ENCODE data around the gene HPS5. TPM values are rescaled to one million over a fixed set of nuclear protein-coding genes. Genes with fewer than 3 reads are reported as not detected.
A peak's percentile ranks its signal among the peaks of the same experiment; 100 is the strongest.
"Not testable (repeated sequence)": the region's sequence is repeated elsewhere in the genome, so short reads cannot be mapped to it uniquely, and the experiment has no call there.

The HPS5 gene
- total RNA-seq, 3 donors from 2014 or later, result 18.7 to 166 (median 57.0) TPM

DNA sequence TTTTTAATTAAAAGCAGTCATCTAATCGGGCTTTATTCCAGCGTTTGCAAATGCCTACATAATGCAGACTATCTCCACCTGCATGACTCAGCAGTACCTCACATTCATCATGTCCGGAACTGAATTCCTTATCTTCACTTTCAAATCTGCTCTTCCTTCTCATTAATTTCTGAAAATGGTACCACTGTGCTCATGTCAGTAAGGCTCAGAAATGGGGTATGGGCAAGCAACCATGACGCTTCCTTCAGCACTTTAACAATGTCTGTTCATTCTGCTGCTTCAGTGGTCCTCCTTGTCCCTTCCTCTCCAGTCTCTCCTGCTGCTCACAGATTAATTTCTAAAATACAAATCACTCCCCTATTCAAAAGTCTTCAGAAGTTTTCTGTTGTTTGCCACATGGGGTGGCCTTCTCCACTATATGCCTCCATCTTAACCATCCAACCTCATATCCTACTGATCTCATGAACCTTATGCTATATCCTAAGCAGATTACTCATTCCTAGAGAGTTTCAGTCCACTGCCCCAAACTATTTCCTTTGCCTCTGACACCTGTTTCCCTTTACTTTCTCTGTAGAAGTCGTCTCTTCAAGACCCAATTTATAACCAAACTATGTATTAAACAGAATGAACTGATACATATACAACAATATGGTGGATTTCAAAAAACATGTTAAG lies 7.4 kb upstream of the HPS5 start:
- Histone ChIP-seq H3K4me1 (peaks cover 0 to 10% of the 10 kb centered on the region in 2 donors), H3K36me3 (no peaks in the 10 kb centered on the region), H3K27me3 (no peaks in the 10 kb centered on the region), H3K4me3 (no peak overlapping the region), H3K9me3 (no peaks in the 10 kb centered on the region), H3K27ac (no peak overlapping the region)
- no peak for DNase-seq (ENCODE audit: low spot score in 2 of 2)
- intact Hi-C loops (cut with DNase I; ENCODE audit: low total_unique reads), result loop anchor here (10.0 kb wide), 1 partner anchor 65 kb away; the partner anchor contains the start of gene LDHA
- TF ChIP-seq, protein P1, sequence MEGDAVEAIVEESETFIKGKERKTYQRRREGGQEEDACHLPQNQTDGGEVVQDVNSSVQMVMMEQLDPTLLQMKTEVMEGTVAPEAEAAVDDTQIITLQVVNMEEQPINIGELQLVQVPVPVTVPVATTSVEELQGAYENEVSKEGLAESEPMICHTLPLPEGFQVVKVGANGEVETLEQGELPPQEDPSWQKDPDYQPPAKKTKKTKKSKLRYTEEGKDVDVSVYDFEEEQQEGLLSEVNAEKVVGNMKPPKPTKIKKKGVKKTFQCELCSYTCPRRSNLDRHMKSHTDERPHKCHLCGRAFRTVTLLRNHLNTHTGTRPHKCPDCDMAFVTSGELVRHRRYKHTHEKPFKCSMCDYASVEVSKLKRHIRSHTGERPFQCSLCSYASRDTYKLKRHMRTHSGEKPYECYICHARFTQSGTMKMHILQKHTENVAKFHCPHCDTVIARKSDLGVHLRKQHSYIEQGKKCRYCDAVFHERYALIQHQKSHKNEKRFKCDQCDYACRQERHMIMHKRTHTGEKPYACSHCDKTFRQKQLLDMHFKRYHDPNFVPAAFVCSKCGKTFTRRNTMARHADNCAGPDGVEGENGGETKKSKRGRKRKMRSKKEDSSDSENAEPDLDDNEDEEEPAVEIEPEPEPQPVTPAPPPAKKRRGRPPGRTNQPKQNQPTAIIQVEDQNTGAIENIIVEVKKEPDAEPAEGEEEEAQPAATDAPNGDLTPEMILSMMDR (IDR thresholded peaks at IDR 0.05), result no peak
- TF ChIP-seq POLR2A (IDR thresholded peaks at IDR 0.05), result no peak
- no peak for TF ChIP-seq POLR2AphosphoS5 (IDR thresholded peaks at IDR 0.05)

DNA sequence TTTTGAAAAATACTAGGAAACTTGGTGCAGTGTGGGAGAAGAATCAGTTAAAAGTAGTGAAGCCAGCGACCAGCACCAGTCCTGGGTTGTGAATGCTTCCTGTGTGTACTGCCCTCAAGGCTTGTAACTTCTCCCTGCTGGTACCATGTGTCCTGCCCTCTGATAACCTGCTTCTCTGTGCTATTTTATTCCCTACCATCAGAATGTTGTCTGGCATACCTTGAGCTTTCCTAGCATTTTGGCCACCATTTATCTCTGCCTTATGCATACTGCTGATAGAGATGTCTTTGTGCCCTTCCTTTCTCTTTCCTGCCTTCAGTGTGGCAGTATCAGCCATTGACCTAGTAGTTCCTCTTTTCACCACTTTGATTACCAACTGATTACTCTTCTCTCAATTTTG lies 2.4 kb upstream of the HPS5 start:
- Histone ChIP-seq H3K27ac (no peak overlapping the region), H3K4me3 (peak overlapping the region in 2 of 3 donors; percentile 84 to 88), H3K27me3 (no peaks in the 10 kb centered on the region), H3K9me3 (no peaks in the 10 kb centered on the region), H3K4me1 (peaks cover 0 to 21% of the 10 kb centered on the region in 2 donors), H3K36me3 (no peaks in the 10 kb centered on the region)
- TF ChIP-seq POLR2AphosphoS5 (IDR thresholded peaks at IDR 0.05) (no peak), POLR2A (IDR thresholded peaks at IDR 0.05) (no peak)
- TF ChIP-seq, protein P1 (IDR thresholded peaks at IDR 0.05), result no peak
- intact Hi-C loops (cut with DNase I; ENCODE audit: low total_unique reads), result loop anchor here (5.0 to 10.0 kb wide), 2 partner anchors 70 to 203 kb away; partner anchors contain the start of genes LDHA and TSG101
- no peak for DNase-seq (ENCODE audit: low spot score in 2 of 2)

DNA sequence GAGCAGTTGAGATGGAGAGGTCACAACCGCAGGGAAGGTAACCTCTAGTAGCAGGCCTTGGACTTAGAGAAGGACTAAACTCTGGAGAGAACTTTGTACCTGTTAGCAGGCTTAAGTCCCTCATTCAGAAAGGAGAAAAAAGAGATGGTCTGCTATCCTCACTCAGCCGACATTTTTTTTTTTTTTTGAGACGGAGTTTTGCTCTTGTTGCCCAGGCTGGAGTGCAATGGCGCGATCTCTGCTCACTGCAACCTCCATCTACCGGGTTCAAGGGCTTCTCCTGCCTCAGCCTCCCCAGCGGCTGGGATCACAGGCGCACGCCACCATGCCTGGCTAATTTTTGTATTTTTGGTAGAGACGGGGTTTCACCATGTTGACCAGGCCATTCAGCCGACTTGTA lies 1.9 kb upstream of the HPS5 start:
- DNase-seq (ENCODE audit: low spot score in 2 of 2); H3K27me3 ChIP-seq; H3K9me3 ChIP-seq; H3K27ac ChIP-seq; H3K36me3 ChIP-seq: not testable (repeated sequence)
- Histone ChIP-seq H3K4me3 (peak overlapping the region in 2 of 3 donors; percentile 84 to 88), H3K4me1 (peaks cover 0 to 21% of the 10 kb centered on the region in 2 donors)
- intact Hi-C loops (cut with DNase I; ENCODE audit: low total_unique reads), result loop anchor here (5.0 to 10.0 kb wide), 2 partner anchors 71 to 203 kb away; partner anchors contain the start of genes LDHA and TSG101

DNA sequence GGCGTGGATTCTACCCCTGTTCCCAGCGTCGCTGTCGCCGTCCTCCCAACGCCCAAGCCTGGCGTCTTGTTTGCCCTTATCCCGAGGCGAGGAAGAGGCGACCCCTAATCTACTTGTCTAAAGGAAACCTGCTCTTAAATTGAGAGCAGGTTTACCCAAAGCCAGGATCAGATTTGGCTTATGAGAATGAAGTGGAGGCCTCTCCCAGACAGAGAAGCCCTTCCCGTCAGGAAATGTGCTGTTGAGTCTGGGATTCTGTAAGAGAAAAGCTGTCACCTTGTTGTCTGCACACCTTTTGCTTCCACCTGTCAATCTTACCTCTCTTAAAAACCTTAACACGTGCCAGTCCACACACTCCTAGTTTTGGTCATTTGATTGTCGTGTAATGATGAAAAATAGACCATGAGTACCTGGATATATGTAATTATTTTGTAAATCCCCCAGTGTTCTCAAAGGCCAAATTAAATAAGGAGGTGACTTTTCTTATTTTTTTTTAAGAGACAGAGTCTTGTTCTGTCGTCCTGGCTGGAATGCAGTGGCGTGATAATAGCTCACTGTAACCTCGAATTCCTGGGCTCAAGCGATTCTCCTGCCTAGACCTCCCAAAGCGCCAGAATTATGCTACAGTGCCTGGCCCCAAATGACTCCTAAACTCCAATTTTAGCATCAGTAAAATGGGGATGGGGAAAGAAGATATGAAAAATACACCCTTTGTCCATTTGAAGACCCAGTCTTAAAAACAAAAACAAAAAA lies 1.1 kb upstream of the HPS5 start:
- peaks cover 0 to 21% of the 10 kb centered on the region in 2 donors for H3K4me1 ChIP-seq
- intact Hi-C loops (cut with DNase I; ENCODE audit: low total_unique reads), result loop anchor here (5.0 to 10.0 kb wide), 2 partner anchors 72 to 204 kb away; partner anchors contain the start of genes LDHA and TSG101
- TF ChIP-seq, protein P1 (IDR thresholded peaks at IDR 0.05), result no peak
- no peak for TF ChIP-seq POLR2A (IDR thresholded peaks at IDR 0.05)
- no peak for TF ChIP-seq POLR2AphosphoS5 (IDR thresholded peaks at IDR 0.05)

DNA sequence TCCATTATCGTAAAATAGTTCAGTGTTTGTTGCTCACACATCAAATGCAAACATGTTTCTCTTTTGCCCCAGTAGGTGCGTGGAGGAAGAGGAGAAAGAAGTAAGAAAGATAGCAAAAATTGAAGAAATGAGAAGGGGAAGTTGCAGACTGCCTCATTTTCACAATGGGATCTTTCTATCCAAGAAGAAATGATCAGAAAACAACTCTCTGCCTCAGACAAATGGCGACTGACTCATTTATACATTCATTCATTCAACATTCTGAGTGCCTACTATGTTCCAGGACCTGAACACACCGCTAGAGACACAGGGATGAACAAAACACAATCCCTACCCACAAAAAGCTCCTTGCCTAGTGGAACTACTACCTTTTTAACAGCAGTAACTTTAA lies 367 bp downstream of the HPS5 start:
- H3K27me3 ChIP-seq, result no peaks in the 10 kb centered on the region
- no peaks in the 10 kb centered on the region for H3K9me3 ChIP-seq
- TF ChIP-seq, protein P1 (IDR thresholded peaks at IDR 0.05), result no peak
- H3K4me3 ChIP-seq, result peak overlapping the region; percentile 84 to 92 (median 88)
- H3K4me1 ChIP-seq, result peaks cover 0 to 21% of the 10 kb centered on the region in 2 donors
- intact Hi-C loops (cut with DNase I; ENCODE audit: low total_unique reads), result loop anchor here (5.0 to 10.0 kb wide), 2 partner anchors 73 to 206 kb away; partner anchors contain the start of genes LDHA and TSG101
- peak overlapping the region; percentile 99 for H3K27ac ChIP-seq
- no peak for DNase-seq (ENCODE audit: low spot score in 2 of 2)
- H3K36me3 ChIP-seq, result no peaks in the 10 kb centered on the region

More for the DNA sequence above, 1.1 kb upstream of the HPS5 start:
- no peaks in the 10 kb centered on the region for H3K27me3 ChIP-seq
- no peak for DNase-seq (ENCODE audit: low spot score in 2 of 2)
- peak overlapping the region; percentile 99 for H3K27ac ChIP-seq
- H3K36me3 ChIP-seq, result no peaks in the 10 kb centered on the region
- H3K4me3 ChIP-seq, result peak overlapping the region; percentile 84 to 92 (median 88)
- H3K9me3 ChIP-seq, result no peaks in the 10 kb centered on the region

Data from breast epithelium (tissue), 4 donors.